Amniotic epithelial cell (primary cell): ENCODE measurements around the gene OSGIN1.

Experiments used
- DNase-seq: peaks from one replicate; pipeline ENCODE4 v3.0.0-alpha.2; 2010; ENCODE audit warnings: low read depth

OSGIN1 gene

GRCh38 chr16:84003038-84003437, 50.0 kb downstream of the OSGIN1 start:
- DNase-seq = no peak

- no peak for DNase-seq
These were observed 51.4 kb downstream of the OSGIN1 start for GRCh38 chr16:84004442-84004841.

GRCh38 chr16:84005391-84005790, 52.4 kb downstream of the OSGIN1 start:
- DNase-seq = no peak

- no peak for DNase-seq
These were observed 54.5 kb downstream of the OSGIN1 start for GRCh38 chr16:84007520-84007919.

GRCh38 chr16:84007965-84008364, 54.9 kb downstream of the OSGIN1 start:
- DNase-seq = no peak

- no peak for DNase-seq
These were observed 56.2 kb downstream of the OSGIN1 start for GRCh38 chr16:84009282-84009681.

GRCh38 chr16:84013787-84014569, 60.9 kb downstream of the OSGIN1 start:
- DNase-seq = peak; percentile 56

GRCh38 chr16:84014570-84015327, 61.7 kb downstream of the OSGIN1 start:
- DNase-seq = no peak

- DNase-seq = no peak
These were observed 62.4 kb downstream of the OSGIN1 start for GRCh38 chr16:84015399-84015798.
